Measurements from ENCODE around the gene ETS2.

- TF ChIP-seq MYC (IDR thresholded peaks at IDR 0.05; ENCODE audit: low read depth, low read length) (no peak), POLR2A (IDR thresholded peaks at IDR 0.05; ENCODE audit: extremely low read depth, insufficient read length) (no peak), CTCF (IDR thresholded peaks at IDR 0.05; ENCODE audit: low read depth, low read length) (no peak)
These were observed 14.8 kb upstream of the ETS2 start for GRCh38 chr21:38790961-38791360.

All from NB4 (cell line).